ENCODE measurements around the gene TUSC2.

- TF ChIP-seq CTCF (conservative IDR thresholded peaks at IDR 0.05; ENCODE audit: low read depth, low read length) (no peak), EZH2 (IDR thresholded peaks at IDR 0.05; ENCODE audit: borderline replicate concordance, low read depth, low read length, poor library complexity, severe bottlenecking) (no peak)
Observed at GRCh38 chr3:50323092-50323600, 4.9 kb downstream of the TUSC2 start.
